ENCODE results near the gene UGT1A6. TPM values are rescaled to one million over a fixed set of nuclear protein-coding genes. Genes with fewer than 3 reads are reported as not detected.
"Not testable (repeated sequence)": the region's sequence is repeated elsewhere in the genome, so short reads cannot be mapped to it uniquely, and the experiment has no call there.

The UGT1A6 gene
- total RNA-seq, 1 donor from 2014 or later, result not detected

GRCh38 chr2:233740870-233741269 lies 48.2 kb downstream of the UGT1A6 start:
- DNase-seq (no peak), ATAC-seq (ENCODE audit: low read depth) (no peak)
- ChIA-PET POLR2A (no interaction called here), CTCF (no interaction called here)
- Mint-ChIP-seq H3K27ac (no peak overlapping the region), H3K9me3 (no peaks in the 10 kb centered on the region), H3K27me3 (peaks cover 40% of the 10 kb centered on the region), H3K4me3 (no peak overlapping the region), H3K36me3 (ENCODE audit: low read depth) (no peaks in the 10 kb centered on the region), H3K4me1 (no peaks in the 10 kb centered on the region)
- intact Hi-C loops (cut with micrococcal nuclease), result no loop called here
- no peak for TF ChIP-seq CTCF (IDR thresholded peaks at IDR 0.05)

DNA sequence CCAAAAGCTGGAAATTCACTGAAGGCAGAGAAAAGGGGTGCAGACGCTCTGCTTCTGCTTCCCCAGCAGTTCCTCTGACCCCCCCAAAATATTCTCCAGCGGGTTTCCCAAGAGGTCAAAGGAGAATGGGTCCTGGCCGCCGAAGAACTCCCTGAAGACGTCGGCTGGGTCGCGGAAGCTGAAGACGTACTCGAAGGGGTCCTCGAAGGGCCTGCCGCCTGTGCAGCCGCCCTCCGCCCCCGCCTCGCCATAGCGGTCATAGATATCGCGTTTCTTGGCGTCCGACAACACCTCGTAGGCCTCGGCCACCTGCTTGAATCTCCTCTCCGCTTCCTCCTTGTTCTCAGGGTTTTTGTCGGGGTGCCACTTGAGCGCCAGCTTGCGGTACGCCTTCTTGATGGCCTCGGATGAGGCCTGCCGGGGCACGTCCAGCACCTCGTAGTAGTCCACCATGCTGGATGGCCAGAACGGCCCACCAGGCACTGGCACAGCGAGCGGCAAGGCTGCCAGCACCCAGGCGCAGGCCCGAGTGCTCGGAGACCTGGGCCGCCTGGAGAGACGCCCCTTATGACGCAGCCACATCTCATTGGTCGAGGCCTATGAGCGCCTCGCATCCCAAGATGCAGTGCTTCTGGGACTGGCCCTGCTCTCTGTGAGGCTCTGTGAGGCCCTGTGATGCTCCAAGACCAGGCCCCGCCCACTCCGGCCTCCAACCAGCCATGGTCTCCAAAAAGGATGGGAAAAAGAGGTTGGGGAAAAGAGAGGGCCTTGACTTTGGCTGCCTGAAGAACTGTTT lies 51.0 kb downstream of the UGT1A6 start:
- H3K4me3 Mint-ChIP-seq, result no peak overlapping the region

GRCh38 chr2:233745073-233745755 lies 52.5 kb downstream of the UGT1A6 start:
- intact Hi-C loops (cut with micrococcal nuclease), result no loop called here
- no peak for ATAC-seq (ENCODE audit: low read depth)
- POLR2A ChIA-PET, result no interaction called here
- CTCF ChIA-PET, result no interaction called here
- Mint-ChIP-seq H3K27ac (no peak overlapping the region), H3K4me3 (no peak overlapping the region), H3K4me1 (no peaks in the 10 kb centered on the region), H3K9me3 (peaks cover under 1% of the 10 kb centered on the region), H3K27me3 (peaks cover 33% of the 10 kb centered on the region), H3K36me3 (ENCODE audit: low read depth) (no peaks in the 10 kb centered on the region)
- TF ChIP-seq CTCF (IDR thresholded peaks at IDR 0.05), result no peak
- DNase-seq, result no peak

More for the DNA sequence above, 51.0 kb downstream of the UGT1A6 start:
- Mint-ChIP-seq H3K27me3 (peaks cover 37% of the 10 kb centered on the region), H3K36me3 (ENCODE audit: low read depth) (no peaks in the 10 kb centered on the region), H3K9me3 (no peaks in the 10 kb centered on the region), H3K27ac (no peak overlapping the region), H3K4me1 (no peaks in the 10 kb centered on the region)
- CTCF ChIA-PET, result no interaction called here
- ATAC-seq (ENCODE audit: low read depth) (no peak), DNase-seq (no peak)
- no peak for TF ChIP-seq CTCF (IDR thresholded peaks at IDR 0.05)
- POLR2A ChIA-PET, result no interaction called here
- intact Hi-C loops (cut with micrococcal nuclease), result no loop called here

- H3K36me3 Mint-ChIP-seq (ENCODE audit: low read depth); CTCF ChIA-PET; intact Hi-C loops (cut with micrococcal nuclease); H3K9me3 Mint-ChIP-seq; H3K4me1 Mint-ChIP-seq; DNase-seq; ATAC-seq (ENCODE audit: low read depth); H3K27ac Mint-ChIP-seq; POLR2A ChIA-PET; H3K4me3 Mint-ChIP-seq: not testable (repeated sequence)
- H3K27me3 Mint-ChIP-seq, result peaks cover 30% of the 10 kb centered on the region
These were observed 53.1 kb downstream of the UGT1A6 start for GRCh38 chr2:233745838-233746237.

DNA sequence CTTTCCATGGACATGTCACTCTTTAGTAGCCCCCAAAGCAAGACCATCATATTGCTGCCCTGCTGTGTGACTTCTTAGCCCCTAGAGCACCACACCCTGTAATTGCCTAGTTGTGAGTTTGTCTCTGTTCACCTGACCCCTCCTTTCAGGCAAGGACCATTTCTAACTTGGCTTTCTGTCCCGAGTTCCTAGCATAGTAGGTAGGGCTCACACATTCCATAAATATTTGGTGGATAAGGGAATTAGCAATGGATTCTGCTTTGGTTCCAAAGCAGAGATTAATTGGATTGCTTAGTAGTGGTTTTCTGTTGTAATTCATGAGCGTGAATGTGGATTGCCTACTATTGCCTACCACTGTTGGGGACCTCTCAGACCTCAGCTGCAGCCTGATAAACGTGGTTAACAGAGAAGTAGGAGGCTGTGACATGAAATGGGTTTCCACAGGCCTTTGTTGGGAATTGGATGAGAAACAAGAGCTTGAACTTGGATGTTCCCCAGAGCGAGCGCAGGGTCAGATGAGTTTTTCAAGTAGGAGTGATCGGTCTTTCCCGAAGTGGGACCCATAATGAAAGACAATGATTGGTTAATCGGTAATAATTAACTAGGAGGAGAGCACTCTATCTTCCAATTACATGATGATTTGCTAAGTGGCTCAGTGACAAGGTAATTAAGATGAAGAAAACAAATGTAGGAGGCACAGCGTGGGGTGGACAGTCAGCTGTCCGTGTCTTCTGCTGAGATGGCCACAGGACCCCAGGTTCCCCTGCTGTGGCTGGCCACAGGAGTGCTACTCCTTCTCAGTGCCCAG lies 54.0 kb downstream of the UGT1A6 start:
- ChIA-PET CTCF (no interaction called here), POLR2A (no interaction called here)
- Mint-ChIP-seq H3K36me3 (ENCODE audit: low read depth) (no peaks in the 10 kb centered on the region), H3K27me3 (peaks cover 23% of the 10 kb centered on the region), H3K27ac (no peak overlapping the region), H3K4me3 (no peak overlapping the region), H3K4me1 (no peaks in the 10 kb centered on the region), H3K9me3 (peaks cover 4% of the 10 kb centered on the region)
- intact Hi-C loops (cut with micrococcal nuclease), result no loop called here
- ATAC-seq (ENCODE audit: low read depth), result no peak
- TF ChIP-seq CTCF (IDR thresholded peaks at IDR 0.05), result no peak
- DNase-seq, result no peak
